Duodenal mucosa (tissue), 2 donors: ENCODE measurements around the gene SNX9.
"Not testable (repeated sequence)": the region's sequence is repeated elsewhere in the genome, so short reads cannot be mapped to it uniquely, and the experiment has no call there.

Experiments used
- H3K27ac ChIP-seq: one replicate; pipeline ENCODE4 v1.7.0; 2013; ENCODE audit warnings: low read depth, low read length
- H3K27me3 ChIP-seq, 2 donors: one replicate each; pipeline ENCODE4 v1.7.0; 2013; ENCODE audit warnings: low read length in 2 of 2, control low read depth in 1 of 2; ENCODE audit not compliant: insufficient read depth in 2 of 2, control insufficient read depth in 1 of 2
- H3K36me3 ChIP-seq, 2 donors: one replicate each; pipeline ENCODE4 v1.7.0; 2013; ENCODE audit warnings: low read length in 2 of 2, control low read depth in 1 of 2; ENCODE audit not compliant: insufficient read depth in 2 of 2, control insufficient read depth in 1 of 2
- H3K4me1 ChIP-seq, 2 donors: one replicate each; pipeline ENCODE4 v1.7.0; 2013; ENCODE audit warnings: low read length in 2 of 2, control low read depth in 1 of 2; ENCODE audit not compliant: insufficient read depth in 2 of 2, control insufficient read depth in 1 of 2
- H3K4me3 ChIP-seq, 2 donors: one replicate each; pipeline ENCODE4 v1.7.0; 2013; ENCODE audit warnings: low read length in 2 of 2, low read depth in 1 of 2
- H3K9ac ChIP-seq, 2 donors: one replicate each; pipeline ENCODE4 v1.7.0; 2013; ENCODE audit warnings: low read length in 2 of 2, low read depth in 1 of 2
- H3K9me3 ChIP-seq, 2 donors: one replicate each; pipeline ENCODE4 v1.7.0; 2013; ENCODE audit warnings: low read length in 2 of 2, control low read depth in 1 of 2; ENCODE audit not compliant: control insufficient read depth in 1 of 2

Gene SNX9

GRCh38 chr6:157898169-157898568 lies 75.1 kb downstream of the SNX9 start:
- H3K36me3 ChIP-seq: peaks cover 10 to 32% of the 10 kb centered on the region in 2 donors
- no peak overlapping the region for H3K27ac ChIP-seq

GRCh38 chr6:157898640-157899039 lies 75.6 kb downstream of the SNX9 start:
- no peak overlapping the region for H3K27ac ChIP-seq
- no peak overlapping the region for H3K9ac ChIP-seq

More at GRCh38 chr6:157898169-157898568, 75.1 kb downstream of the SNX9 start:
- Histone ChIP-seq H3K4me1 (no peaks in the 10 kb centered on the region), H3K27me3 (no peaks in the 10 kb centered on the region), H3K4me3 (no peak overlapping the region), H3K9ac (no peak overlapping the region), H3K9me3 (no peaks in the 10 kb centered on the region)

GRCh38 chr6:157900262-157900661 lies 77.2 kb downstream of the SNX9 start:
- peaks cover 13 to 45% of the 10 kb centered on the region in 2 donors for H3K36me3 ChIP-seq
- H3K27me3 ChIP-seq, H3K4me3 ChIP-seq, H3K9ac ChIP-seq, H3K27ac ChIP-seq, H3K9me3 ChIP-seq, H3K4me1 ChIP-seq: not testable (repeated sequence)

More at GRCh38 chr6:157898640-157899039, 75.6 kb downstream of the SNX9 start:
- Histone ChIP-seq H3K9me3 (no peaks in the 10 kb centered on the region), H3K36me3 (peaks cover 10 to 35% of the 10 kb centered on the region in 2 donors), H3K4me1 (no peaks in the 10 kb centered on the region), H3K4me3 (no peak overlapping the region), H3K27me3 (no peaks in the 10 kb centered on the region)

- H3K27ac ChIP-seq, H3K27me3 ChIP-seq, H3K9me3 ChIP-seq, H3K4me1 ChIP-seq, H3K4me3 ChIP-seq, H3K9ac ChIP-seq: not testable (repeated sequence)
- H3K36me3 ChIP-seq: peaks cover 13 to 48% of the 10 kb centered on the region in 2 donors
Observed at GRCh38 chr6:157900751-157901150, 77.7 kb downstream of the SNX9 start.

- Histone ChIP-seq H3K27ac (no peak overlapping the region), H3K4me1 (no peaks in the 10 kb centered on the region), H3K4me3 (no peak overlapping the region), H3K9me3 (no peaks in the 10 kb centered on the region), H3K27me3 (no peaks in the 10 kb centered on the region), H3K36me3 (peaks cover 10 to 45% of the 10 kb centered on the region in 2 donors), H3K9ac (no peak overlapping the region)
Observed at GRCh38 chr6:157904999-157905398, 82.0 kb downstream of the SNX9 start.

GRCh38 chr6:157905590-157906342 lies 82.7 kb downstream of the SNX9 start:
- H3K27me3 ChIP-seq: no peaks in the 10 kb centered on the region
- no peaks in the 10 kb centered on the region for H3K9me3 ChIP-seq
- no peaks in the 10 kb centered on the region for H3K4me1 ChIP-seq
- no peak overlapping the region for H3K27ac ChIP-seq
- no peak overlapping the region for H3K9ac ChIP-seq
- peaks cover 10 to 50% of the 10 kb centered on the region in 2 donors for H3K36me3 ChIP-seq
- H3K4me3 ChIP-seq: no peak overlapping the region

- H3K27ac ChIP-seq: no peak overlapping the region
- no peak overlapping the region for H3K4me3 ChIP-seq
- peaks cover 13 to 49% of the 10 kb centered on the region in 2 donors for H3K36me3 ChIP-seq
Observed at GRCh38 chr6:157906537-157907061, 83.6 kb downstream of the SNX9 start.

GRCh38 chr6:157907651-157908050 lies 84.6 kb downstream of the SNX9 start:
- H3K27ac ChIP-seq: no peak overlapping the region
- peaks cover 13 to 44% of the 10 kb centered on the region in 2 donors for H3K36me3 ChIP-seq
- H3K27me3 ChIP-seq: no peaks in the 10 kb centered on the region
- H3K9ac ChIP-seq: no peak overlapping the region
- H3K9me3 ChIP-seq: no peaks in the 10 kb centered on the region
- H3K4me3 ChIP-seq: no peak overlapping the region
- no peaks in the 10 kb centered on the region for H3K4me1 ChIP-seq

More at GRCh38 chr6:157906537-157907061, 83.6 kb downstream of the SNX9 start:
- H3K9me3 ChIP-seq: no peaks in the 10 kb centered on the region
- H3K27me3 ChIP-seq: no peaks in the 10 kb centered on the region
- no peaks in the 10 kb centered on the region for H3K4me1 ChIP-seq
- H3K9ac ChIP-seq: no peak overlapping the region

- Histone ChIP-seq H3K27ac (no peak overlapping the region), H3K4me3 (no peak overlapping the region), H3K36me3 (peaks cover 16 to 41% of the 10 kb centered on the region in 2 donors), H3K27me3 (no peaks in the 10 kb centered on the region), H3K9me3 (no peaks in the 10 kb centered on the region), H3K9ac (no peak overlapping the region), H3K4me1 (no peaks in the 10 kb centered on the region)
Observed at GRCh38 chr6:157908369-157909281, 85.6 kb downstream of the SNX9 start.

- Histone ChIP-seq H3K4me1 (no peaks in the 10 kb centered on the region), H3K36me3 (peaks cover 18 to 40% of the 10 kb centered on the region in 2 donors), H3K27ac (no peak overlapping the region), H3K9me3 (no peaks in the 10 kb centered on the region), H3K27me3 (no peaks in the 10 kb centered on the region), H3K4me3 (no peak overlapping the region), H3K9ac (no peak overlapping the region)
Observed at GRCh38 chr6:157909282-157909664, 86.2 kb downstream of the SNX9 start.
